ENCODE data around the gene HGS.
"Not testable (repeated sequence)": the region's sequence is repeated elsewhere in the genome, so short reads cannot be mapped to it uniquely, and the experiment has no call there.

HGS gene

GRCh38 chr17:81656118-81656743 is 27.6 kb upstream of the HGS start, which contains the start of gene PDE6G:
TSS of gene PDE6G (minus strand) at chr17:81656542. CDS start at chr17:81653305, 3,237 bp downstream.
- DNase-seq (ENCODE audit: low read depth in 2 of 2) = no peak

- DNase-seq (ENCODE audit: low read depth in 2 of 2) = no peak
Measured at GRCh38 chr17:81656835-81657234, 27.0 kb upstream of the HGS start.

- no peak for DNase-seq (ENCODE audit: low read depth in 2 of 2)
Measured at GRCh38 chr17:81659038-81659437, 24.8 kb upstream of the HGS start.

- no peak for DNase-seq (ENCODE audit: low read depth in 2 of 2)
Measured at GRCh38 chr17:81660441-81660840, 23.4 kb upstream of the HGS start.

GRCh38 chr17:81662002-81662401 is 21.8 kb upstream of the HGS start:
- DNase-seq (ENCODE audit: low read depth in 2 of 2) = no peak

GRCh38 chr17:81664051-81664470 is 19.8 kb upstream of the HGS start:
- no peak for DNase-seq (ENCODE audit: low read depth in 2 of 2)

GRCh38 chr17:81665205-81666091 is 18.4 kb upstream of the HGS start:
- DNase-seq (ENCODE audit: low read depth in 2 of 2) = peak in 1 of 2 donors; percentile 46

GRCh38 chr17:81666092-81666341 is 17.8 kb upstream of the HGS start:
- DNase-seq (ENCODE audit: low read depth in 2 of 2) = no peak

- DNase-seq (ENCODE audit: low read depth in 2 of 2) = peak; percentile 72 to 80
Measured at GRCh38 chr17:81666342-81667191, 17.2 kb upstream of the HGS start, which contains the start of the genes CCDC137 and OXLD1. TSS of gene CCDC137 (plus strand) at chr17:81666737. CDS start at chr17:81666767, 30 bp downstream. TSS of gene OXLD1 (minus strand) at chr17:81666605. CDS start at chr17:81666577, 28 bp downstream.

GRCh38 chr17:81667754-81668153 is 16.1 kb upstream of the HGS start:
- DNase-seq (ENCODE audit: low read depth in 2 of 2) = no peak

GRCh38 chr17:81672504-81672903 is 11.3 kb upstream of the HGS start:
- no peak for DNase-seq (ENCODE audit: low read depth in 2 of 2)

- DNase-seq (ENCODE audit: low read depth in 2 of 2) = no peak
Measured at GRCh38 chr17:81672954-81673353, 10.9 kb upstream of the HGS start.

GRCh38 chr17:81673561-81674258 is 10.1 kb upstream of the HGS start:
- no peak for DNase-seq (ENCODE audit: low read depth in 2 of 2)

- not testable (repeated sequence) for DNase-seq (ENCODE audit: low read depth in 2 of 2)
Measured at GRCh38 chr17:81675515-81676221, 8.1 kb upstream of the HGS start.

GRCh38 chr17:81676906-81677305 is 6.9 kb upstream of the HGS start:
- DNase-seq (ENCODE audit: low read depth in 2 of 2) = no peak

- no peak for DNase-seq (ENCODE audit: low read depth in 2 of 2)
Measured at GRCh38 chr17:81680150-81680549, 3.7 kb upstream of the HGS start.

- DNase-seq (ENCODE audit: low read depth in 2 of 2) = no peak
Measured at GRCh38 chr17:81681672-81682071, 2.1 kb upstream of the HGS start.

- DNase-seq (ENCODE audit: low read depth in 2 of 2) = no peak
Measured at GRCh38 chr17:81682565-81683207, 1.1 kb upstream of the HGS start.

GRCh38 chr17:81683208-81683583 is 615 bp upstream of the HGS start:
- DNase-seq (ENCODE audit: low read depth in 2 of 2) = no peak

- DNase-seq (ENCODE audit: low read depth in 2 of 2) = no peak
Measured at GRCh38 chr17:81684442-81684911, 666 bp downstream of the HGS start.
